Smooth muscle cell (in vitro differentiated cells): Measurements from ENCODE around the gene ZP2. TPM values are rescaled to one million over a fixed set of nuclear protein-coding genes. Genes with fewer than 3 reads are reported as not detected.
"Not testable (repeated sequence)": the region's sequence is repeated elsewhere in the genome, so short reads cannot be mapped to it uniquely, and the experiment has no call there.

Experiments used
- DNase-seq: peaks from one replicate; lab custom pipeline; 2025; ENCODE audit not compliant: unreplicated experiment; lab: John Stamatoyannopoulos, UW
- H2AFZ ChIP-seq: fragments of 200-600 bp; sonication (generic); 2 replicates; pipeline ENCODE4 v1.6.0; 2016; ENCODE audit warnings: antibody characterized with exemption, low read depth, mild to moderate bottlenecking
- H3F3A ChIP-seq: fragments of 200-600 bp; sonication (generic); 2 replicates; pipeline ENCODE4 v1.6.0; 2017; ENCODE audit warnings: antibody characterized with exemption, low read depth
- H3K27ac ChIP-seq: fragments of 200-600 bp; sonication (generic); 2 replicates; pipeline ENCODE4 v1.5.1; 2016; ENCODE audit warnings: low read depth, mild to moderate bottlenecking
- H3K27me3 ChIP-seq: fragments of 200-600 bp; sonication (generic); 2 replicates; pipeline ENCODE4 v1.6.1; 2016; ENCODE audit warnings: low read depth, mild to moderate bottlenecking
- H3K36me3 ChIP-seq: fragments of 200-600 bp; sonication (generic); 2 replicates; pipeline ENCODE4 v1.5.1; 2016; ENCODE audit warnings: low read depth
- H3K4me1 ChIP-seq: fragments of 200-600 bp; sonication (generic); 2 replicates; pipeline ENCODE4 v1.5.1; 2016; ENCODE audit warnings: low read depth
- H3K4me2 ChIP-seq: fragments of 200-600 bp; sonication (generic); 2 replicates; pipeline ENCODE4 v1.6.0; 2016; ENCODE audit warnings: mild to moderate bottlenecking
- H3K4me3 ChIP-seq: fragments of 200-600 bp; sonication (generic); 2 replicates; pipeline ENCODE4 v1.5.1; 2016; ENCODE audit warnings: mild to moderate bottlenecking
- H3K79me2 ChIP-seq: fragments of 200-600 bp; sonication (generic); 2 replicates; pipeline ENCODE4 v1.6.0; 2016; ENCODE audit warnings: low read depth, mild to moderate bottlenecking
- H3K9ac ChIP-seq: fragments of 200-600 bp; sonication (generic); 2 replicates; pipeline ENCODE4 v1.6.0; 2016; ENCODE audit warnings: low read depth
- H3K9me3 ChIP-seq: fragments of 200-600 bp; sonication (generic); replicated peaks from 2 replicates; pipeline ENCODE4 v1.5.1; 2016; ENCODE audit warnings: low read depth
- H4K20me1 ChIP-seq: fragments of 200-600 bp; sonication (generic); 2 replicates; pipeline ENCODE4 v1.6.0; 2016; ENCODE audit warnings: low read depth
- CTCF ChIP-seq: fragments of 200-600 bp; sonication (generic); IDR thresholded peaks from 2 replicates; pipeline ENCODE4 v1.5.1; 2017; ENCODE audit warnings: borderline replicate concordance, mild to moderate bottlenecking, antibody characterized with exemption; ENCODE audit not compliant: insufficient read depth, poor library complexity, severe bottlenecking
- WGBS: methylation state at CpG from one replicate; pipeline ENCODE4 v1.1.7; 2016; ENCODE audit warnings: low lambda C conversion rate; 5-methylcytosine and 5-hydroxymethylcytosine counted together
- polyA plus RNA-seq: library from polyadenylated mRNA; unstranded; fragments of >200 nt; fragmentation: Nextera tagmentation; extraction: Ambion mirVana; gene quantifications from 2 replicates; pipeline ENCODE4 v1.2.1, GENCODE V29; 2016
- total RNA-seq: library from RNA; depleted of rRNA; stranded (reverse); fragments of >200 nt; gene quantifications from 2 replicates; pipeline ENCODE4 v1.2.3, GENCODE V29; 2014

The ZP2 gene
- total and polyA plus RNA-seq, 2 experiments from 2014 or later = not detected

- H3F3A ChIP-seq, H3K4me1 ChIP-seq, H3K27me3 ChIP-seq: not testable (repeated sequence)
Observed at GRCh38 chr16:21152160-21153030, 59.0 kb downstream of the ZP2 start.

GRCh38 chr16:21150375-21151001, 60.9 kb downstream of the ZP2 start, which contains the start of gene DNAH3:
Gene DNAH3, minus strand, starts transcription at chr16:21150846. Its CDS starts 527 bp downstream, at chr16:21150319.
- Histone ChIP-seq H3K36me3 (no peaks in the 10 kb centered on the region), H3K9ac (no peak within 1 kb of the TSS), H3K27me3 (peaks cover 2% of the 10 kb centered on the region), H4K20me1 (no peaks in the 10 kb centered on the region), H3K4me2 (no peak within 1 kb of the TSS), H3K79me2 (no peaks in the 10 kb centered on the region), H3K4me3 (no peak within 1 kb of the TSS), H3K27ac (no peak within 1 kb of the TSS), H3F3A (no peaks in the 10 kb centered on the region), H2AFZ (no peak within 1 kb of the TSS), H3K4me1 (no peaks in the 10 kb centered on the region), H3K9me3 (no peaks in the 10 kb centered on the region)
- WGBS = 85% methylated on average over 8 of the region's 8 CpGs
- no peak for TF ChIP-seq CTCF
- DNase-seq = no peak

More at GRCh38 chr16:21152160-21153030, 59.0 kb downstream of the ZP2 start:
- 78% methylated on average over 33 of the region's 51 CpGs for WGBS
- not testable (repeated sequence) for H3K79me2 ChIP-seq, DNase-seq, H3K4me3 ChIP-seq, H3K36me3 ChIP-seq, H3K27ac ChIP-seq, H2AFZ ChIP-seq, H3K9ac ChIP-seq, H4K20me1 ChIP-seq, H3K9me3 ChIP-seq, H3K4me2 ChIP-seq

Other genes with a start within 250 kb of the ZP2 start
- not detected in 2 replicates for gene DNAH3, start 60.7 kb downstream of the ZP2 start, total RNA-seq
- not detected in 2 replicates for gene DNAH3, start 60.7 kb downstream of the ZP2 start, polyA plus RNA-seq
- 21.0 and 40.6 TPM in 2 replicates for gene LDAF1, start 52.9 kb downstream of the ZP2 start, total RNA-seq
- 14.2 and 16.2 TPM in 2 replicates for gene LDAF1, start 52.9 kb downstream of the ZP2 start, polyA plus RNA-seq
- not detected in 2 replicates for gene ANKS4B, start 22.1 kb upstream of the ZP2 start, total RNA-seq
- not detected in 2 replicates for gene ANKS4B, start 22.1 kb upstream of the ZP2 start, polyA plus RNA-seq
- gene CRYM, start 66.7 kb upstream of the ZP2 start, total RNA-seq = 0.31 TPM in 1 of 2 replicates, not detected in the other
- not detected in 2 replicates for gene CRYM, start 66.7 kb upstream of the ZP2 start, polyA plus RNA-seq